ENCODE data around the gene NEK6.
A peak's percentile ranks its signal among the peaks of the same experiment; 100 is the strongest.

NEK6 gene

GRCh38 chr9:124326378-124326777 is 68.6 kb downstream of the NEK6 start:
- DNase-seq, result no peak

GRCh38 chr9:124327491-124327890 is 69.7 kb downstream of the NEK6 start:
- DNase-seq, result no peak

DNA sequence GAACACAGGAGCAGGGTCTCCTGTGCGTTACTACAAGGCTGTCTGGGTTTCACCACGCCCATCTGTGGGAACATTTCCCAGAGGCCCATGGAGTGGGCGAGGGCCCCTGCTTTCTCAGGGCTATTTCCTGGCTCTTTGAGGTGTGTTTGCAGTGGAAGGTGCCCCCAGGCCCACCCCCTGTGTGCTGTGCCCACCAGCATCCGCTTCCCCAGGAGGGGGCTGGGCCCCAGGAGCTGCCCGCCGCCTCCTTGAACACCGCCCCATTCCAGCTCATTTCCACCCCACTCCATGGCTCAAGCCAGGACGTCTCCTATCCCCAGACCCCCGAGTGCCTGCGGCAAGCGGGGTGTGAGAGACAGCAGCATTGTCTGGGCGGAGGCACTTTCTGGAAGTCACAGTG is 70.5 kb downstream of the NEK6 start:
- no peak for DNase-seq

DNA sequence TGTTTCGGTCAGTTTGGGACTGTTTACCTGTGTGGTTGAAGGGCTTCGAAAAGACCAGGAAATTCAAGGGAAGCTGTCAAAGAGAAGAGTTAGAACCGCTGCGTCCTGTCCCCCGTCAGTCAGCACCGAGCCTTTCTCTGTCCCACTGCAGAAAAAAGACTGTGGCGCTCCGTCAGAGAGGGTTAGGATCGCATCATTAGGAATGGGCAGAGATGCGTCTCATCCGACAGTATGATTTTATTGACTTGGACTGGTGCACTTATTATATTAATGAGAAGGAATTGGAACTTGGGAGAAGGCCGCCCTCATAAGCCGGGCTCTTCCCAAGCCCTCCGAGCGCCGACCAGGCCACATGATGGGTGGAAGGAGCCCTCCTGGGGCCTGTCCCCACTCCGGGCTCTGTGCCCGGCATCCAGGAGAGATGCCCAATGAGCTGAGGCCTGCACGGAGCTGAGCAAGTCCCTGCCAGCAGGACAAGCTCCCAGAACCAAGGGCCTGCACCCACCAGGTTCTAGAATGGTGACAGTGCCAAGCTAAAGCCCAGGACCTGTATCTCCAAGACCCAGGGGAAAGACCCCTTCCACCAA is 71.5 kb downstream of the NEK6 start:
- DNase-seq, result no peak

- no peak for DNase-seq
Observed at GRCh38 chr9:124330011-124330697, 72.4 kb downstream of the NEK6 start.

DNA sequence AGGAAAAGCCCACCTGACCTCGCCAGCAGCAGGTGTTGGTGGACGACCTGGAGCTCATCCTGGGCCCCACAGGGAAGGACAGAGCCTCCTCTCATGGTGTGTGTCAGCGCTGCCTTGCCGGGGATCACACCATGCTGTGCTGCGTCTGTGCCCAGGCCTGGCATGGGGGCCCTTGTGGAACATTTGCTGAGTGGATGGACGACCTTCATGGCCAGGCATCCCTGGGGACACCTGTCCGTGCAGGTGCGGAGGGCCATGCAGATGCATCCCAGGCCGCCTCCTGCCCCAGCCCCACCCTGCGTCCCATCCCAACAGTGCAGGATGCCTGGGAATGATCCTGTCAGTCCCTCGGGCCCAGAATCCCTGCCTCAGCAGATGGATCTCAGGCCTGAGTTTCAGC is 73.8 kb downstream of the NEK6 start:
- DNase-seq, result no peak

GRCh38 chr9:124332361-124333202 is 74.8 kb downstream of the NEK6 start:
- no peak for DNase-seq

DNA sequence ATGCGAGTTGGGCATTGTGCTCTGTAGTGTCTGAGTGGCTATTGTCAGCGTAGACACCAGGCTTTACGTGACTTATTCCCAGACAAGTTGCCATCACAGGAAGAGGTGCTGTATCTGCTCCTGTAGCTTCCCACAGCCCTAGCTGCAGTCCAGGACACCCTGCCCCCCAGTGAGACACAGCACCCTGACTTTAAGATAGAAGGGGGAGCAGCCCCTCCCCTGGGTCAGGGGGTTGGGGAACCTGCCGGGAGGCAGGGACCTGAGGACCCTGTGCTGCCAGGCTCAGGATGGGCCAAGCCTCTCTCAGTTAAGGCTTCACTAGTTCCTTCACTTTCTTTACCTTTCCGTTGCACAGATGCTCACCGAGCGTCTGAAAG is 75.4 kb downstream of the NEK6 start:
- no peak for DNase-seq

- DNase-seq, result no peak
Observed at GRCh38 chr9:124334568-124335319, 77.0 kb downstream of the NEK6 start.

GRCh38 chr9:124335320-124335707 is 77.6 kb downstream of the NEK6 start:
- no peak for DNase-seq

GRCh38 chr9:124337562-124337961 is 79.8 kb downstream of the NEK6 start:
- no peak for DNase-seq

GRCh38 chr9:124339603-124340146 is 81.9 kb downstream of the NEK6 start:
- no peak for DNase-seq

DNA sequence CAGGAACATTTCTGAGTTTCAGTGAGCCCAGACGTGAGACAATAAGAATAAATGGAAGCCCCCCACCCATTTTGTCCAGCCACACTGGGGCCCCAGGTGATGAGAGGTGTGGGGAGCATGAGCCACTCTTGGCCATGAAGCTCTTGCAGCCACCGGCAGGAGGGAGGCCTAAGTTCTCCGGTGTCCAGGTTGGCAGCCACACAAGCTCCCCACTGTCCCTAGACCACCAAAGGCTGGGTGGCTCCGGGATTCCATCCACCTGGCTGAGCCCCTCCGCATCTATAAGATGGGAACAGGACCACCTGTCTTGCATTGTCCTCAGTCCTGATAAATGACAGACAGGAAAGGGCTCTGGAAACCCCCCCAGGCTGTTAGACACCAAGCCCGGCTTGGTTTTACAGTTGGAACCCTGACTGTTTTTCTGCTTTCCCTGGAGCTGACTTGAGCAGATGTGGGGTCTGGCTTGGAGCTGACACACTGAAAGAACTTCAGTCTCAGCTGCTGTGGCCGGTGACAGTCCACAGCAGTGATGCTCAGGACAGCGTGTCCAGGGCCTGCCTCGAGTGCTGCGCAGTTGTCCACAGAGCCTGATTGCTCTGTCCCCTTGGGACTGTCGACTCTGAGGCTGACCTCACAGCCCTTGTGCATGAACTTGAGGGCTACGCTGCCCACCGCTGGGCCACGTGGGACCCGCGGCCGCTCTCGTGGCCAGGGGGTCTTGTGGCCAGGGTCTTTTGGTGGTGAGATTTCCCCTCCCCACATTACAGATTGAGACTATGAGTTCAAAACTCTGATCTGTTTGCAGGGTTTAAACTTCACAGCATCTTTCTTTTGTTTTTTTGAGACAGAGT is 82.7 kb downstream of the NEK6 start:
- no peak for DNase-seq

GRCh38 chr9:124341455-124342170 is 83.9 kb downstream of the NEK6 start:
- no peak for DNase-seq

- no peak for DNase-seq
Observed at GRCh38 chr9:124342402-124342775, 84.6 kb downstream of the NEK6 start.

DNA sequence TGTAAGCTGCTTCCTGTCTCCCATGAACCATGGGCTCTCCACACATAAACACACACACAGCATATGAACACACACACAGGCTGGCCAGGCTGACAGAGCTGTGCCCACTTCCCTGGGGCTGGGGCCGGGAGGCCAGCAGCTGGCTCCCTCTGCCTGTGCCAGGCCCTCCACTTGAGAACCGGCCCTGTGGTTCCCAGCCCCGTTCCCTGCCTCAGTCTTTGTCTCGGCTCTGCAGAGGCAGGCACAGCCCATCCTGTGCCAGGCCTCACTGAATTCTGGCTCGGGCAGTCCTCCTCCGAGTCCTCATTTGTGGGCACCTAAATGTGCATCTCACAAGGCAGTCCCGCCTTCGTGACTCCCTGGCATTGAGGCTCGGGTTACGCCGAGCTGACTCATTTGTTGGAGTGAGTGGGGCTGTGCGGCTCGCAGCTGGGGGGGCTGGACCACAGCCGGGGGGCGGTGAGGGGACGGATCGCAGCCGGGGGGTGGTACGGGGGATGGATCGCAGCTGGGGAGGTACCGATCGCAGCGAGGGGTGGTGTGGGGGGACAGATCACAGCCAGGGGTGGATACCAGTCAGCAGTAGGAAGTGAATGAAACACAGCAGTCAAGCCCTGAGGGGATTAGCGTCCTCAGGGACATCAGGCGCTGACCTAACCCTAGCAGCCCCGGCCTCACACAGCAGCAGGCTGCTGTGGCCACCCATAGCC is 85.2 kb downstream of the NEK6 start:
- peak; percentile 68 for DNase-seq

DNA sequence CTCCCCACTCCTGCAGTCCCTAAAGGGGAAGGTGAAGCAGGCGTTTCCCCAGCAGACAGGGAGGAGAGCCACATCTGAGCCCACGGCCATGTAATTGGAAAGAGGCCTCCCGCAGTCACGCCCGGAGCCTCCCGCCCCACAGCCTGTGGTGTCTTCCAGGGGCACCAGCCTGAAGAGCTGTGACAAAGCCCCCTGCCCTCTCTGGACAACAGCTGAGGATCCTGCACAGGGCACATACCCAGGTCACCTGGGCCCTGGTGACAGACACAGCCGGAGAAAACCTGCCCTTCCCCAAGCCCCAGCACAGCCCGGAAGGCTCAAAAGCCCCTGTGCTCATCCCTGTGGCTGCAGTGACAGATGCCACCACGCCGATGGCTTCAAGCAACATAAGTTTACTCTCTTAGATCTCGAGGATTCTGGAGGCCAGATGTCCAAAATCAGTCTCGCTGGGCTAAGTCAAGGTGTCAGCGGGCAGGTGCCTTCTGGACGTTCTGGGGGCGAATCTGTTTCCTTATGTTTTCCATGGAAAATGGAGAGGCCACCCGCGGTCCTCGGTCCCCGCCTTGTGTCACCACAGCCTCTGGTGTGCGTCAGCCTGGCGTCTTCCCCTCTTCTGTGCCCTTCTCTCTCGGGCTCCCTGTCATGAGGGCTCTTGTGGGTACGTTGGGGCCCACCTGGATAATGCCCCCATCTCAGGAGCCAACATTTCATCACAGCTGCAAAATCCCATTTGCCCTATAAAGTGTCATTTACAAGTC is 86.0 kb downstream of the NEK6 start:
- DNase-seq, result peak; percentile 47

DNA sequence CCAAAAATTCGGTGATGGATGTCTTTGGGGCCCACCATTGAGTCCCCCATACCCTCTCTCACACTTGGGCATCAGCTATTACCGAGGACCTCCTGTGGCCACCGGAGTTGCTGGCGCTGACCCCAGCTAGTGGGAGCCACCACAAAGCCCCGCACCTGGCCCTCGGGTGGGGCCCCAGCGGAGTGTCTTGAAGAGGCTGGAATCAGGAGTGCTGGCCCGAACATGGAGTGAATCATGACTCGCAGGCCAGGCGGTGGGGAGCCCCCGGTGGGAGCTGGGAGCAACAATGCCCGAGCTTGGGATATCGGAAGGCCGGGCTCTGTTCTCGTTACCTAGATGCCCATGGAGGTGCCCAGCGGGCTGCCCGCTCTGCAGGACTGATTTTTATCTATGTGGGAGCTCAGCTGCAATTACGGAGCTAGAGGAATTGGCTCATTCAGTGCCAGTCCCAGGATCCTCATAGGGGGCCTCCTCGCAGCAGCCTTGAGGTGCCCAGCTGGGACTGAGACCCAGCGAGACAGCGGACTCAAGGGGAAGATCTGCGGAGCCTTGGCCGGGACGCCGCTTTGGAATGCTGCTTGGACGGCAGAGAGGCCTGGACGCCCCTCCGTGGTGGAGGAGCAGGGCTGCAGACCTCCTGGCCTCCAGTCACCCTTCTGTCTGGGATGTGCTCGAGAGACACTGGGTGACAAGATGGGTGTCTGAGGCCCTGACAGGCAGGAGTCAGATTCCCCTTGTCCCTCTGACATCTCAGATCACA is 86.7 kb downstream of the NEK6 start:
- DNase-seq, result no peak

GRCh38 chr9:124345063-124345462 is 87.3 kb downstream of the NEK6 start:
- no peak for DNase-seq

Data from DMS79 treated with DMSO at 0.1 percent for 48 hours (cell line).